HEK293 (cell line): Measurements from ENCODE around the gene ULBP2.

Experiments
- KLF1 ChIP-seq: fragments of 450-650 bp; formaldehyde crosslinking; IDR thresholded peaks from 2 replicates; pipeline ENCODE4 v1.5.1; 2016; ENCODE audit warnings: missing biosample characterization, missing genetic modification characterization
- OSR2 ChIP-seq: fragments of 450-650 bp; formaldehyde crosslinking; IDR thresholded peaks from 2 replicates; pipeline ENCODE4 v1.5.1; 2016; ENCODE audit warnings: missing biosample characterization, missing genetic modification characterization
- ZBTB8A ChIP-seq: fragments of 450-650 bp; formaldehyde crosslinking; IDR thresholded peaks from 2 replicates; pipeline ENCODE4 v1.5.1; 2016; ENCODE audit warnings: missing biosample characterization, missing genetic modification characterization
- ZNF132 ChIP-seq: fragments of 450-650 bp; formaldehyde crosslinking; IDR thresholded peaks from 2 replicates; pipeline ENCODE4 v1.5.1; 2017; ENCODE audit warnings: missing biosample characterization, missing genetic modification characterization, borderline replicate concordance
- ZNF324 ChIP-seq: fragments of 450-650 bp; formaldehyde crosslinking; IDR thresholded peaks from 2 replicates; pipeline ENCODE4 v1.5.1; 2016; ENCODE audit warnings: missing biosample characterization, missing genetic modification characterization
- ZNF530 ChIP-seq: fragments of 450-650 bp; formaldehyde crosslinking; IDR thresholded peaks from 2 replicates; pipeline ENCODE4 v1.5.1; 2016; ENCODE audit warnings: low read depth, missing biosample characterization, missing genetic modification characterization
- ZNF558 ChIP-seq: fragments of 450-650 bp; formaldehyde crosslinking; IDR thresholded peaks from 2 replicates; pipeline ENCODE4 v1.5.1; 2016; ENCODE audit warnings: missing biosample characterization, missing genetic modification characterization
- ZNF585B ChIP-seq: fragments of 450-650 bp; formaldehyde crosslinking; IDR thresholded peaks from 2 replicates; pipeline ENCODE4 v1.5.1; 2016; ENCODE audit warnings: missing biosample characterization, missing genetic modification characterization
- ZNF677 ChIP-seq: fragments of 450-650 bp; IDR thresholded peaks from 2 replicates; pipeline ENCODE4 v1.5.0; 2018; ENCODE audit warnings: missing biosample characterization, mild to moderate bottlenecking, missing genetic modification characterization, moderate library complexity
- ZSCAN30 ChIP-seq: fragments of 450-650 bp; IDR thresholded peaks from 2 replicates; pipeline ENCODE4 v1.5.1; 2018; ENCODE audit warnings: missing biosample characterization, mild to moderate bottlenecking, missing genetic modification characterization, moderate library complexity
- TF ChIP-seq, protein P1 (sequence below): fragments of 450-650 bp; formaldehyde crosslinking; IDR thresholded peaks from 2 replicates; pipeline ENCODE4; 2016; ENCODE audit warnings: missing biosample characterization, missing genetic modification characterization
- TF ChIP-seq, protein P2 (sequence below): fragments of 450-650 bp; formaldehyde crosslinking; conservative IDR thresholded peaks from 2 replicates; pipeline ENCODE4 v1.5.1; 2016; ENCODE audit warnings: low read depth, missing biosample characterization, missing genetic modification characterization
- TF ChIP-seq, protein P3 (sequence below): fragments of 450-650 bp; formaldehyde crosslinking; IDR thresholded peaks from 2 replicates; pipeline ENCODE4 v1.5.1; 2016; ENCODE audit warnings: missing biosample characterization, missing genetic modification characterization
- TF ChIP-seq, protein P4 (sequence below): fragments of 450-650 bp; formaldehyde crosslinking; IDR thresholded peaks from 2 replicates; pipeline ENCODE4 v1.5.1; 2017; ENCODE audit warnings: missing biosample characterization, missing genetic modification characterization
- TF ChIP-seq, protein P5 (sequence below): fragments of 450-650 bp; formaldehyde crosslinking; IDR thresholded peaks from 2 replicates; pipeline ENCODE4 v1.5.1; 2016; ENCODE audit warnings: missing biosample characterization, missing genetic modification characterization, low read depth
- TF ChIP-seq, protein P6 (sequence below): fragments of 450-650 bp; formaldehyde crosslinking; IDR thresholded peaks from 2 replicates; pipeline ENCODE4 v1.5.1; 2016; ENCODE audit warnings: missing biosample characterization, missing genetic modification characterization
- TF ChIP-seq, protein P7 (sequence below): fragments of 450-650 bp; IDR thresholded peaks from 2 replicates; pipeline ENCODE4 v1.5.1; 2018; ENCODE audit warnings: missing biosample characterization, missing genetic modification characterization
- TF ChIP-seq, protein P8 (sequence below): fragments of 450-650 bp; formaldehyde crosslinking; IDR thresholded peaks from 2 replicates; pipeline ENCODE4 v1.5.0; 2017; ENCODE audit warnings: missing biosample characterization, missing genetic modification characterization, borderline replicate concordance

Gene ULBP2

DNA sequence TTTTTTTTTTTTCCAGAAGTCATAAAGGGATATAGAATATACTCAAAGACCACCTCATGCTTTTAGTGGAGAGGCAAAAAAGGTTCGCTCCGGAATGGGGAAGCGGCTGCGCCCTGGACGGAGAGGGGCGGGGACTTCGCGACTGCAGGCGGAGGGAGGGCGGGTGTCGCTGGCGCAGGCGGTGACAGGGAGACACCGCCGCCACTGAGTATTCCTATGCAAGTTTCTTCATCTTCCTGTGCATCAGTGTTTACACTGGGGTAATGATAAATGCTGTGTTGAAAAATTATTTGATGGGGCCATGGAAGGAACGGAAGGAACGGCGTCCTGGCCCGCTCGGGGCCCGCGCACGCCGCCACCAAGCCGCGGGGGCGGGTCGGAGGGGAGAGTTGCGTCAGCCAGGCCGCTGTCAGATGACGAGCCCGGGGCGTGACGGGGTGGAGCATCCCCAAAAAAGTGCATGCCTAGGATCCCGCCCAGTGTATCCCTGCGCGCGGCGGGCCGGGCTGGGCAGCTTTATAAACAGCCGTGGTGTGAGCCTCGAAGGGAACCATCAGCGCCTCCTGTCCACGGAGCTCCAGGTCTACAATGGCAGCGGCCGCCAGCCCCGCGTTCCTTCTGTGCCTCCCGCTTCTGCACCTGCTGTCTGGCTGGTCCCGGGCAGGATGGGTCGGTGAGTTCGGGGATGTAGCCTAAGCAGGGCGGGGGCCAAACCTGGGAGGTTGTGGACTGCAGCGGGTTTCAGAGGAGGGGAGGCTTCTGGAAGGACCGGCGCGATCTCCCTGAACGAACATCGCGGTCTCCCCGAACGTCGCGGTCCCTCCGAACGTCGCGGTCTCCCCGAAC lies 21.9 kb downstream of the ULBP2 start, which contains the start of gene ULBP1 (continued):
- TF ChIP-seq, protein P1, sequence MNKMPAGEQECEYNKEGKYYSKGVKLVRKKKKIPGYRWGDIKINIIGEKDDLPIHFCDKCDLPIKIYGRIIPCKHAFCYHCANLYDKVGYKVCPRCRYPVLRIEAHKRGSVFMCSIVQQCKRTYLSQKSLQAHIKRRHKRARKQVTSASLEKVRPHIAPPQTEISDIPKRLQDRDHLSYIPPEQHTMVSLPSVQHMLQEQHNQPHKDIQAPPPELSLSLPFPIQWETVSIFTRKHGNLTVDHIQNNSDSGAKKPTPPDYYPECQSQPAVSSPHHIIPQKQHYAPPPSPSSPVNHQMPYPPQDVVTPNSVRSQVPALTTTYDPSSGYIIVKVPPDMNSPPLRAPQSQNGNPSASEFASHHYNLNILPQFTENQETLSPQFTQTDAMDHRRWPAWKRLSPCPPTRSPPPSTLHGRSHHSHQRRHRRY, result no peak; the same call in 1 of the 2 replicates
- TF ChIP-seq, protein P2, sequence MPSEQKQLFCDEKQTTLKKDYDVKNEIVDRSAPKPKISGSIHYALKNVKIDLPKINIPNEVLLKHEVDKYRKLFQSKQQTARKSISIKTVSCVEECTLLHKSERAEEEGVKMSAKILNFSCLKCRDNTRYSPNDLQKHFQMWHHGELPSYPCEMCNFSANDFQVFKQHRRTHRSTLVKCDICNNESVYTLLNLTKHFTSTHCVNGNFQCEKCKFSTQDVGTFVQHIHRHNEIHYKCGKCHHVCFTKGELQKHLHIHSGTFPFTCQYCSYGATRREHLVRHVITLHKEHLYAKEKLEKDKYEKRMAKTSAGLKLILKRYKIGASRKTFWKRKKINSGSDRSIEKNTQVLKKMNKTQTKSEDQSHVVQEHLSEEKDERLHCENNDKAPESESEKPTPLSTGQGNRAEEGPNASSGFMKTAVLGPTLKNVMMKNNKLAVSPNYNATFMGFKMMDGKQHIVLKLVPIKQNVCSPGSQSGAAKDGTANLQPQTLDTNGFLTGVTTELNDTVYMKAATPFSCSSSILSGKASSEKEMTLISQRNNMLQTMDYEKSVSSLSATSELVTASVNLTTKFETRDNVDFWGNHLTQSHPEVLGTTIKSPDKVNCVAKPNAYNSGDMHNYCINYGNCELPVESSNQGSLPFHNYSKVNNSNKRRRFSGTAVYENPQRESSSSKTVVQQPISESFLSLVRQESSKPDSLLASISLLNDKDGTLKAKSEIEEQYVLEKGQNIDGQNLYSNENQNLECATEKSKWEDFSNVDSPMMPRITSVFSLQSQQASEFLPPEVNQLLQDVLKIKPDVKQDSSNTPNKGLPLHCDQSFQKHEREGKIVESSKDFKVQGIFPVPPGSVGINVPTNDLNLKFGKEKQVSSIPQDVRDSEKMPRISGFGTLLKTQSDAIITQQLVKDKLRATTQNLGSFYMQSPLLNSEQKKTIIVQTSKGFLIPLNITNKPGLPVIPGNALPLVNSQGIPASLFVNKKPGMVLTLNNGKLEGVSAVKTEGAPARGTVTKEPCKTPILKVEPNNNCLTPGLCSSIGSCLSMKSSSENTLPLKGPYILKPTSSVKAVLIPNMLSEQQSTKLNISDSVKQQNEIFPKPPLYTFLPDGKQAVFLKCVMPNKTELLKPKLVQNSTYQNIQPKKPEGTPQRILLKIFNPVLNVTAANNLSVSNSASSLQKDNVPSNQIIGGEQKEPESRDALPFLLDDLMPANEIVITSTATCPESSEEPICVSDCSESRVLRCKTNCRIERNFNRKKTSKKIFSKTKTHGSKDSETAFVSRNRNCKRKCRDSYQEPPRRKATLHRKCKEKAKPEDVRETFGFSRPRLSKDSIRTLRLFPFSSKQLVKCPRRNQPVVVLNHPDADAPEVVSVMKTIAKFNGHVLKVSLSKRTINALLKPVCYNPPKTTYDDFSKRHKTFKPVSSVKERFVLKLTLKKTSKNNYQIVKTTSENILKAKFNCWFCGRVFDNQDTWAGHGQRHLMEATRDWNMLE (tag by site-specific recombination), result peak; percentile 40; the same call in 1 of the 2 replicates
- TF ChIP-seq ZSCAN30 (tag by site-specific recombination) (peak; percentile 97), ZNF677 (tag by site-specific recombination) (no peak), ZNF324 (peak; percentile 97), ZNF558 (0 out of 2 replicates have a peak, but pooled peaks have one; percentile 33), ZNF132 (tag by site-specific recombination) (no peak), KLF1 (peak; percentile 97), ZBTB8A (peak; percentile 88), ZNF585B (tag by site-specific recombination) (no peak), ZNF530 (no peak), OSR2 (no peak)
- TF ChIP-seq, protein P3, sequence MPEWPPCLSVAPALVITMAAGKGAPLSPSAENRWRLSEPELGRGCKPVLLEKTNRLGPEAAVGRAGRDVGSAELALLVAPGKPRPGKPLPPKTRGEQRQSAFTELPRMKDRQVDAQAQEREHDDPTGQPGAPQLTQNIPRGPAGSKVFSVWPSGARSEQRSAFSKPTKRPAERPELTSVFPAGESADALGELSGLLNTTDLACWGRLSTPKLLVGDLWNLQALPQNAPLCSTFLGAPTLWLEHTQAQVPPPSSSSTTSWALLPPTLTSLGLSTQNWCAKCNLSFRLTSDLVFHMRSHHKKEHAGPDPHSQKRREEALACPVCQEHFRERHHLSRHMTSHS (tag by site-specific recombination), result 0 out of 2 replicates have a peak, but pooled peaks have one; percentile 5
- TF ChIP-seq, protein P4, sequence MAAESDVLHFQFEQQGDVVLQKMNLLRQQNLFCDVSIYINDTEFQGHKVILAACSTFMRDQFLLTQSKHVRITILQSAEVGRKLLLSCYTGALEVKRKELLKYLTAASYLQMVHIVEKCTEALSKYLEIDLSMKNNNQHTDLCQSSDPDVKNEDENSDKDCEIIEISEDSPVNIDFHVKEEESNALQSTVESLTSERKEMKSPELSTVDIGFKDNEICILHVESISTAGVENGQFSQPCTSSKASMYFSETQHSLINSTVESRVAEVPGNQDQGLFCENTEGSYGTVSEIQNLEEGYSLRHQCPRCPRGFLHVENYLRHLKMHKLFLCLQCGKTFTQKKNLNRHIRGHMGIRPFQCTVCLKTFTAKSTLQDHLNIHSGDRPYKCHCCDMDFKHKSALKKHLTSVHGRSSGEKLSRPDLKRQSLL (tag by site-specific recombination), result 0 out of 2 replicates have a peak, but pooled peaks have one; percentile 11
- TF ChIP-seq, protein P5, sequence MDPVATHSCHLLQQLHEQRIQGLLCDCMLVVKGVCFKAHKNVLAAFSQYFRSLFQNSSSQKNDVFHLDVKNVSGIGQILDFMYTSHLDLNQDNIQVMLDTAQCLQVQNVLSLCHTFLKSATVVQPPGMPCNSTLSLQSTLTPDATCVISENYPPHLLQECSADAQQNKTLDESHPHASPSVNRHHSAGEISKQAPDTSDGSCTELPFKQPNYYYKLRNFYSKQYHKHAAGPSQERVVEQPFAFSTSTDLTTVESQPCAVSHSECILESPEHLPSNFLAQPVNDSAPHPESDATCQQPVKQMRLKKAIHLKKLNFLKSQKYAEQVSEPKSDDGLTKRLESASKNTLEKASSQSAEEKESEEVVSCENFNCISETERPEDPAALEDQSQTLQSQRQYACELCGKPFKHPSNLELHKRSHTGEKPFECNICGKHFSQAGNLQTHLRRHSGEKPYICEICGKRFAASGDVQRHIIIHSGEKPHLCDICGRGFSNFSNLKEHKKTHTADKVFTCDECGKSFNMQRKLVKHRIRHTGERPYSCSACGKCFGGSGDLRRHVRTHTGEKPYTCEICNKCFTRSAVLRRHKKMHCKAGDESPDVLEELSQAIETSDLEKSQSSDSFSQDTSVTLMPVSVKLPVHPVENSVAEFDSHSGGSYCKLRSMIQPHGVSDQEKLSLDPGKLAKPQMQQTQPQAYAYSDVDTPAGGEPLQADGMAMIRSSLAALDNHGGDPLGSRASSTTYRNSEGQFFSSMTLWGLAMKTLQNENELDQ (tag by site-specific recombination), result no peak
- TF ChIP-seq, protein P6, sequence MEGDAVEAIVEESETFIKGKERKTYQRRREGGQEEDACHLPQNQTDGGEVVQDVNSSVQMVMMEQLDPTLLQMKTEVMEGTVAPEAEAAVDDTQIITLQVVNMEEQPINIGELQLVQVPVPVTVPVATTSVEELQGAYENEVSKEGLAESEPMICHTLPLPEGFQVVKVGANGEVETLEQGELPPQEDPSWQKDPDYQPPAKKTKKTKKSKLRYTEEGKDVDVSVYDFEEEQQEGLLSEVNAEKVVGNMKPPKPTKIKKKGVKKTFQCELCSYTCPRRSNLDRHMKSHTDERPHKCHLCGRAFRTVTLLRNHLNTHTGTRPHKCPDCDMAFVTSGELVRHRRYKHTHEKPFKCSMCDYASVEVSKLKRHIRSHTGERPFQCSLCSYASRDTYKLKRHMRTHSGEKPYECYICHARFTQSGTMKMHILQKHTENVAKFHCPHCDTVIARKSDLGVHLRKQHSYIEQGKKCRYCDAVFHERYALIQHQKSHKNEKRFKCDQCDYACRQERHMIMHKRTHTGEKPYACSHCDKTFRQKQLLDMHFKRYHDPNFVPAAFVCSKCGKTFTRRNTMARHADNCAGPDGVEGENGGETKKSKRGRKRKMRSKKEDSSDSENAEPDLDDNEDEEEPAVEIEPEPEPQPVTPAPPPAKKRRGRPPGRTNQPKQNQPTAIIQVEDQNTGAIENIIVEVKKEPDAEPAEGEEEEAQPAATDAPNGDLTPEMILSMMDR (tag by site-specific recombination), result peak; percentile 35; the same call in 1 of the 2 replicates
- TF ChIP-seq, protein P7, sequence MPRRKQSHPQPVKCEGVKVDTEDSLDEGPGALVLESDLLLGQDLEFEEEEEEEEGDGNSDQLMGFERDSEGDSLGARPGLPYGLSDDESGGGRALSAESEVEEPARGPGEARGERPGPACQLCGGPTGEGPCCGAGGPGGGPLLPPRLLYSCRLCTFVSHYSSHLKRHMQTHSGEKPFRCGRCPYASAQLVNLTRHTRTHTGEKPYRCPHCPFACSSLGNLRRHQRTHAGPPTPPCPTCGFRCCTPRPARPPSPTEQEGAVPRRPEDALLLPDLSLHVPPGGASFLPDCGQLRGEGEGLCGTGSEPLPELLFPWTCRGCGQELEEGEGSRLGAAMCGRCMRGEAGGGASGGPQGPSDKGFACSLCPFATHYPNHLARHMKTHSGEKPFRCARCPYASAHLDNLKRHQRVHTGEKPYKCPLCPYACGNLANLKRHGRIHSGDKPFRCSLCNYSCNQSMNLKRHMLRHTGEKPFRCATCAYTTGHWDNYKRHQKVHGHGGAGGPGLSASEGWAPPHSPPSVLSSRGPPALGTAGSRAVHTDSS (tag by site-specific recombination), result no peak
- TF ChIP-seq, protein P8, sequence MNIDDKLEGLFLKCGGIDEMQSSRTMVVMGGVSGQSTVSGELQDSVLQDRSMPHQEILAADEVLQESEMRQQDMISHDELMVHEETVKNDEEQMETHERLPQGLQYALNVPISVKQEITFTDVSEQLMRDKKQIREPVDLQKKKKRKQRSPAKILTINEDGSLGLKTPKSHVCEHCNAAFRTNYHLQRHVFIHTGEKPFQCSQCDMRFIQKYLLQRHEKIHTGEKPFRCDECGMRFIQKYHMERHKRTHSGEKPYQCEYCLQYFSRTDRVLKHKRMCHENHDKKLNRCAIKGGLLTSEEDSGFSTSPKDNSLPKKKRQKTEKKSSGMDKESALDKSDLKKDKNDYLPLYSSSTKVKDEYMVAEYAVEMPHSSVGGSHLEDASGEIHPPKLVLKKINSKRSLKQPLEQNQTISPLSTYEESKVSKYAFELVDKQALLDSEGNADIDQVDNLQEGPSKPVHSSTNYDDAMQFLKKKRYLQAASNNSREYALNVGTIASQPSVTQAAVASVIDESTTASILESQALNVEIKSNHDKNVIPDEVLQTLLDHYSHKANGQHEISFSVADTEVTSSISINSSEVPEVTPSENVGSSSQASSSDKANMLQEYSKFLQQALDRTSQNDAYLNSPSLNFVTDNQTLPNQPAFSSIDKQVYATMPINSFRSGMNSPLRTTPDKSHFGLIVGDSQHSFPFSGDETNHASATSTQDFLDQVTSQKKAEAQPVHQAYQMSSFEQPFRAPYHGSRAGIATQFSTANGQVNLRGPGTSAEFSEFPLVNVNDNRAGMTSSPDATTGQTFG (tag by site-specific recombination), result no peak
